Activated CD8-positive, alpha-beta memory T cell treated with anti-CD3 and anti-CD28 coated beads, Interleukin-2, amount 50 U/mL, for 1 hour (primary cell): ENCODE measurements around the gene BRINP3.

Experiments
- DNase-seq: peaks from one replicate; pipeline ENCODE4 v3.0.0-alpha.2; 2020; ENCODE audit errors: extremely low read depth

Gene BRINP3

GRCh38 chr1:190452272-190452848 lies 25.3 kb downstream of the BRINP3 start:
- no peak for DNase-seq

GRCh38 chr1:190444464-190444863 lies 33.2 kb downstream of the BRINP3 start:
- DNase-seq: no peak

- DNase-seq: no peak
Measured at GRCh38 chr1:190439447-190439846, 38.2 kb downstream of the BRINP3 start.

- DNase-seq: no peak
Measured at GRCh38 chr1:190436615-190437014, 41.0 kb downstream of the BRINP3 start.

- DNase-seq: no peak
Measured at GRCh38 chr1:190429932-190430331, 47.7 kb downstream of the BRINP3 start.

GRCh38 chr1:190429141-190429540 lies 48.5 kb downstream of the BRINP3 start:
- DNase-seq: no peak

GRCh38 chr1:190416239-190416638 lies 61.4 kb downstream of the BRINP3 start:
- no peak for DNase-seq

- no peak for DNase-seq
Measured at GRCh38 chr1:190413142-190413541, 64.5 kb downstream of the BRINP3 start.

DNA sequence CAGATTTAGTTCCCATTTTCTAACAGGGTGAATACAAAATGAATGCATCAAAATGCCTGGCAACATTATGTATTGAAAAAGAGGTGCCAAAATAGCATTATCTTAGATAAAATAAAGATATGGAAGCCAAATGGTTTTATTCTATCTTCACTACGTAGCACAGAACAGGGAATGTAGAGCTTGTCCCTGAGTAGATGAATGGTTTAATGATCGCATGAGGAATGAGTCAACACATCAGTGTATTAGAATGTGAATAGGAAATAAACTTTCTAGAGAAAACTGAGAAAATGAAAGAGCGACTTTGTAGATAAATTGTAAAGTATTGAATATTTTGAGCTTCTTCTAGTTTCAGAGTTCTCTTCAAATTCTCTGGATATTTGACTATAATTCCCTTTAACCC lies 74.3 kb downstream of the BRINP3 start:
- no peak for DNase-seq

DNA sequence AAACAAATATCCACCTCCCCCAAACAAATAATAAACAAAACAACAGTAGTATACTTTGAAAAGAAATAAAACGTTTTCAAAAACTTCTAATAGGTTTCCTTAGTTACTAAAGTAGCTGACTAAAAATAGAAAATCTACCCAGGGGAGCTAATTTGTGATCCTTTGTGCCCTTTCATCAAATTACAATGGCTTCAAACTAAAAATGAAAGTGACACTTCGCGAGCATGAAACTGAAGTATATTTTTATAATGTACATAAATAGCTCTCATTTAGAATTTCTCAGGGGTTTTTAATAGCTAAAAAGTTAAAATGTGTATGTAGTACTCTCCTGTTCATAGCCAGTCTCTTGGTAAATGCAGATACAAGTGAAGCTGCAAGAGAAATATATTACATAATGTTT lies 78.4 kb downstream of the BRINP3 start:
- DNase-seq: no peak

DNA sequence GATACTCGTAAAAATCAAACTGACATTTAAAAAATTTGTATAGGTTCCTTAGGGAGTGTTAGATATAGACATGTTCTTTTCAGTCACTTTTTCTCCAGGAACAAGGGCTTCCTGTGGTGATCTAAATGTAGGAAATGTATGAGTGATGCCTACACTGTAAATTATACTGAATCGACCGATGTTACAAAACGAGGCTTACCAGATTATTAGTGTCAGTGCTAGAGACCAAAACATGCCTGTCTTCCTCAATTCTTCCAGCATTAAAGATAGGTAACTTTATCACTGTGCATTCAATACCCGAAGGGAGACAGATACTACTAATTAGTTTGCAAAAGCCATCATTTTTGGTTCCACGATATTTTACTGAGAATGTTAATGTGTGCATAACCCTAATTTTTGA lies 86.1 kb downstream of the BRINP3 start:
- no peak for DNase-seq

DNA sequence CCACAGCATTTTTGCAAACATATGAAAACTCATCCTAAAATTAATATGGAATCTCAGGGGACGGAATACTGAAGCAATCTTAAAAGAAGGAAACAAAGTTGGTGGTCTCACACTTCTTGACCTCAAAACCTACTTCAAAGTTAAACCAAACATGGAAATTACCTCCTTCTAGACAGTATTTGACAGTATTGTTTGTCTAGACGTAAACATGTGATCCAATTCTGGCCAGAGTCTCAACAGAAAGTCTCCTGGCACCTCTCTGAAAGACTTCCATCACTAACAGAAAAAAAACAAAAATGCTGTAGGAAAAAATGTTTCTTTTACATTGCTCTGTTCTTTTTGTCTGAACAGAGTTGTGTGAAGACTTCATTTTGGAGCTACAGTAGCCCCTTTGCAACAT lies 99.7 kb downstream of the BRINP3 start:
- DNase-seq: no peak

DNA sequence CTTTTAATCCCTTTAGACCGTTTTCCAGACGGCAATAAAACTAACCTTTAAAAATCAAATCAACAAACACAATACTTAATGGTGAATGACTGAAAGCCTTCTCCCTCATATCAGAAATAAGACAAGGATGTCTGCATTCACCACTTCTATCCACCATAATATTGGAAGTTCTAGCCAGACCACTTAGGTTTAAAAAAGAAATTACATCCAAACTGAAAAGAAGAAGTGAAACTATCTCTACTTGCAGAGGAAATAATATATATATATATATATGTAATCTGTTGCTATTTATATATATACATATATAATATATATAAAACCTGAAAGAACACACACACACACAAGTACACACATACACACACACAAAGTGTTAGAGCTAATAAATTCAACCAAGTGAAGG lies 100.4 kb downstream of the BRINP3 start:
- DNase-seq: no peak

DNA sequence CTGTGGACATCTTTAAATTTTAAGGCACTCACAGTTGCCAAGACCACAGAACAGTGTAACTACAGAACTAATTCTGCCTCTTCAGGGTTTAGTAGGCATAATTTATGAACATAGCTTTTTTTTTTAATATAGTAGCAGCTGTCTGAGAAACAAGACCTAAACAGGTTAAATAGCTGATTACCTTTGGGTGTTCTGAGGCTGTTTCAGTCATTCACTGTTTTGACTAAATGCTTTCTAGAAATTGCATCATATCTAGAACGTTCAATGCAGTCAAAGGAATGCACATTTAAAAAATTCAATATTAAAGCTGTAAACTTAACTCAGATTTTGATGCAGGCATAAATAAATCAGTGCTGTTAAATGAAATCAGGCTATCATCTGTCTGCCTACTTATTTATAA lies 101.6 kb downstream of the BRINP3 start:
- DNase-seq: no peak

DNA sequence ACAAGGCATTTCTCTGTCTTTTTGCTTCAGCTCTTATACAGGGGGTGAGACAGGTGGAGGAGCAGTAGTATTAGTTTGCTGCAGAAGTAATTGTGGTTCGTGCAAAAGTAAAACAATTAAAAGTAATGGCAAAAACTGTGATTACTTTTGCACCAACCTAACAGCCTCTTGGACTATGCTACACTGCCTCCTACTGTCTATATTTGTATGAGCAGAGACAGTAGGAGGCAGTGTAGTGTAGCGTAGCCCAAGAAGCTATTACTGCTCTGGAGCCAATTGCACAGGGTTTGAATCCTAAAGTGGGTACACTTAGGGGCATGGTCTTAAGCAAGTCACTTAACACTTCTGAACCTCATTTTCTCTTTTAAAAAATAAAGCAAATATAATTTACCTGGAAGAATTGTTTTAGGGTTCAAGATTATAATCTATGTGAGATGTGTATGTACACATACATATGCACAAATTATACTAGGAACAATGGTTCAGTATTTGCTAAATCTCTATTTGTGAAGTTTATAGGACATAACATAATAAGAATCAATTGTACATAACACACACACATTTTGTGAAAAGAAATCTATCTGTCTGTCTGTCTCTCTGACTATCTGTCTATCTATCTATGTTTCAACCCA lies 103.8 kb downstream of the BRINP3 start:
- no peak for DNase-seq

- DNase-seq: no peak
Measured at GRCh38 chr1:190367200-190367599, 110.5 kb downstream of the BRINP3 start.

DNA sequence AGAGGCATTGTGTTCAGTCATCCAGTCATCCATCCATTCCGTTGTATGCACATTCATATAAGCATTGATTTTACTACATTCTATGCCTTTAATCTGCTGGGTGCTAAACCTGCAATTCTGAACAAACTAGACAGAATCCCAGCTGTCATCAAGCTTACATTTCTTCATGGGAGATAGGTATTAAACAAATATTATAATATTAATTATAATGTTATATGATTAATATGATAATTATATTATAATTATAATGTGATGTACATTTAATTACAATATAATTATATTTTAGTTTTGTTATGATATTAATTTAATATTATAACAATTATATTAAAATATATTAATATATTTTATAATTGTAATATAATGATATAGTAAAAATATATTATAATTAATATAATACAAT lies 112.4 kb downstream of the BRINP3 start:
- no peak for DNase-seq

DNA sequence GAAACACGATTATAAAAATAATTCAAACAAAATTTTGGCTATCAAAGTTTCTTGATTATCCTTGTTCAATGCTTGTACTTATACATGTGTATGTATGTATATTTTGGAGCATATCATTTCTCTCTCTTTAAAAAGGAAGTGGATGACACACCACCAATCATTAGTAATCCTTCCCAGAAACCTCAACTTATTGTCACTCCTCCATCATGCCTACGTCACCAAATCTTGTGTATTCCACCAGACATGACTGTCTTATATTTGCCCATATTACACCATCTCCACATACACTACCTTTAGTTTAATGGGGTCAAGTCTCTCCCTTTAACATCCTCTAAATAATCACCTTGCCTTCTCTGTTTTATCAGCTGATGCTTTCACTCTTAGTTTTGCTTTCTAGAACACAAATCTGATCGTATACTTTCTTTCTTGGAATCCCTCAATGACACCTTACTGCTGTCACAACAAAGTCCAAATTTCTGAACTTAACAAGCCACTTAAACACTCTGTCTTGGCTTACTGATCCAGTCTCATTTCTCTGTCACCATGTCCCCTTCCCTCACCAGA lies 124.0 kb downstream of the BRINP3 start:
- no peak for DNase-seq

GRCh38 chr1:190344454-190344853 lies 133.2 kb downstream of the BRINP3 start:
- DNase-seq: no peak

- DNase-seq: no peak
Measured at GRCh38 chr1:190338829-190339228, 138.8 kb downstream of the BRINP3 start.

GRCh38 chr1:190328871-190329270 lies 148.8 kb downstream of the BRINP3 start:
- no peak for DNase-seq

- no peak for DNase-seq
Measured at GRCh38 chr1:190328361-190328760, 149.3 kb downstream of the BRINP3 start.

DNA sequence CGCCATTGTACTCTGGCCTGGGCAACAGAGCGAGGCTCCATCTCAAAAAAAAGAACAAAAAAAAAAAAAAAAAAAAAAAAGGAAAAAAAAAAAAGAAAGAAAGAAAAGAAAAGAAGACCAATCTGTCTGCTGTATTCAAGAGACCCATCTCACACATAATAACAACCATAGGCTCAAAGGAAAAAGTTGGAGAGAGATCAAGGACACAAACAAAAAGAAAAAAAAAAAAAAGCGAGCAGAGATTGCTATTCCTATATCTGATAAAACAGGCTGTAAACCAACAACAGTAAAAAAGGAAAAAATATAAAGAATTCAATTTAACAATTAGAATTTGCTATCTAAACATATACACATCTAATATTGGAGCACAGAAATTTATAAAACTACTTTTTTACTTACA lies 150.4 kb downstream of the BRINP3 start:
- DNase-seq: no peak

DNA sequence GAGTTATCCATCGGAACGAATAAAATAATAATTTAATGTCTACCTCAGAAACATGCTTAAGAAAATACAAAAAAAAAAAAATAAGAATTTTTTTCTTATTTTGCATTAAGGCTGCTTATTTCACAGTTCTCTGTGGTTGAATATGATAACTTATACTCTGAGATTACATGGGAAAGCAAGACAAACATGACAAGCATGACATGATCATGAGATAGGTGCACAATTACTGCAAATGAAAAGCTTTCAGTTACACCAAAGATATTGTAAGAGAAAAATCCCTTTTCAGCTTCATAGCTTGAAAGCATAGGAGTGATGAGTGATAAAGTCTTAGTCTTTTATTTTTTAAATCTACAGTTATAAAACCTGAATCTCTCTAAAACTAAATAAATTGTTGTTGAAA lies 154.1 kb downstream of the BRINP3 start:
- DNase-seq: no peak
